Activated gamma-delta T cell treated with anti-CD3 and anti-CD28 coated beads, Interleukin-2, amount 50 U/mL, for 16 hours (primary cell): ENCODE data around the gene UBL4A.

Experiments used
- DNase-seq: peaks from one replicate; pipeline ENCODE4 v3.0.0-alpha.2; 2020; ENCODE audit warnings: low read depth

UBL4A gene

DNA sequence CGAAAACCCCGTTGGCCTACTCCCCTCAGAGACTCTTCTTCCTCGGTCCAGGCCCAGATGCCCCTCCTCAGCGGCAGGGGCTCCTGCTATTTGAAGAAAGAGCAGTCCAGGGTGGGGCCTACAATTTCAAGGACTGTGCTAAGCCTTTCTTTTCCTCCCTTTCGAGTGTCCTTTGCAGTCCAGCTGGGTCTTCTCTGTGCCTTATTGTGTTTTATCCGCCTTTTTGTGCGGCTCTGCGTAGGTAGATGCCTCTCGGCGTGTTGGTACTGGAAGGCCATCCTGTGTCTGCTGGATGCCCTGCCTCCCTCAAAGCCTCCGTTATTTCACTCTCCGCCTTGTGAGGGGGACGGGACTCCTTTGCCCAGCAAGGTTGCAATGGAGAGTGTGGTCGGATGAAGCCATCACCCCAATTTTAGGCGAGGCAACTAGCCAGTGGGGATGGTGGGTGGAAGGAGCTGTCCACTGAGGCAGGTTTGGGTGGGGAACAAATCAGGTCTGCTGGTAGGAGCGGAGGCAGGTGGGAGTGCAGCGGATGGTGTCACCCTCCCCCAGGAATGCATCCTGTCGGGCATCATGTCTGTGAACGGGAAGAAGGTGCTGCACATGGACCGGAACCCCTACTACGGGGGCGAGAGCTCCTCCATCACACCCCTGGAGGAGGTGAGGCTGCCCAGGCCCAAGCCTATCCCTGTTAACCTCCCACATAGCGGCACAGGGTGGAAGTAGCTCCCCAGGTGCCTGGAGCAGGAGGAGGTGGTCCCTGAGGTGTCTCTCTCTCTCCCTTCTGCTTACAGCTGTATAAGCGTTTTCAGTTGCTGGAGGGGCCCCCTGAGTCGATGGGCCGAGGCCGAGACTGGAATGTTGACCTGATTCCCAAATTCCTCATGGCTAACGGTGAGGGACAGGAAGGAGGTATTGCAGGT lies 48.2 kb downstream of the UBL4A start:
- no peak for DNase-seq

DNA sequence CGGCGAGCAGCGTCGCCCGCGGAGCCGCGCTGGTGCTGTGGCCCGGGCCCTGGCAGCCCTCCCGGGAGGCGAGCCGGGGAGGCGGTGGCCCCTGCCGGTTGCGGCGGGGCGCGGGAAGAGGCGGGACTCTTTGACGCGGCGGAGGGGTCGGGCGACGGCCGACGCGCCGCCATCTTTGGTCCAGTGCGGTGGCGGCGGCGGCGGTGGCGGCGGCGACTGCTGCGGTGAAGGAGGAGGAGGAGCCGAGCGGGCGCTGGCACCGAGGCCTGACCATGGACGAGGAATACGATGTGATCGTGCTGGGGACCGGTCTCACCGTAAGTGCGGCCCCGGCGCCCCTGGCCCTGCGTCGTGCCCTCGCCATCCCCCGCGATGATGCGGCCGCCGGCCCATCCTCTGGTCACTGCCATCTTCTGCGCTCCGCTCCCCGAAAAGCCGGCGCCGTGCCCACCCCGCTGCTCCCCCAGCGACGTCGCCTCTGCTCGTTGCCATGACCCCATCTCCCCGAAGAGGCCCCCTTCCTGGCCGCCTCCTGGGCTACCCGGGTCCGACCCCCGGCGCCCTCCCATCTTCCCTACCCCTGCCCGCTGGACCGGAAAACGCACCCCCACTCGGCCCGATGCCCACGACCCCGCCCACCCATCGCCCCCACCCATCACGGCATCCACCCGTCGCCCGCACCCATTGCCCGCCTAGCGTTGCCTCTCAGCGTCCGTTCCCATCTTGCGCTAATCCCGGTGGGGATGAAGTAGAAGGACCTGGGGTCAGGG lies 49.2 kb downstream of the UBL4A start, which contains the start of gene GDI1:
TSS of gene GDI1 (plus strand) at position 172 of the 770 bp plus-strand sequence. CDS start at position 273, 101 bp downstream.
- peak; percentile 29 for DNase-seq

DNA sequence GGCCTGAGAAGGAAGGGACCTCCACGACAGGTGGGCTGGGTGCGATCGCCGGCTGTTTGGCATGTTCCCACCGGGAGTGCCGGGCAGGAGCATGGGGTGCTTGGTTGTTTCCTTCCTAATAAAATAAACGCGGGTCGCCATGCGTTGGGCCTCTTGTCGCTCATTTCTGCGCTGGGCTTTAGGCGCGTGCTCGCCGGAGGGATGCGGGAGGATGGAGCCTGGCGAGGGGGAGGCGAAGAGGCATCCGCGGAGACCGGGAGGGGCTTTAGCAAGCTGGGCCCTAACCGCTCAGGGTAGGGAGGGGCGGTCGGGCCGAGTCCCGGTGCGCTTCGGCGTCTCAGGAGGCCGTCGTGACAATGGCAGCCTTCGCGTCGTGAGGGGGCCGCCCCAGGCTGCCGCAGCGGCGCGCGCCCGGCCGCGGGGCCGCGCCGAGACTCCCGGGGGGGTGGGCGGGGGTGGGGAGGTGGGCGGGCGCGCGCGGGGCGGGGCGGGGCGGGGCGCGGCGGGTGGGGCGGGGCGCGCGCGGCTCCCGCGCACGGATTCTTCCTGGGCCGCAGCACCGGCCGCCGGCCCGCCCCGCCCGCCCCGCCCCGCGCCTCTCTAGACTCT lies 49.9 kb downstream of the UBL4A start:
- peak; percentile 19 for DNase-seq

DNA sequence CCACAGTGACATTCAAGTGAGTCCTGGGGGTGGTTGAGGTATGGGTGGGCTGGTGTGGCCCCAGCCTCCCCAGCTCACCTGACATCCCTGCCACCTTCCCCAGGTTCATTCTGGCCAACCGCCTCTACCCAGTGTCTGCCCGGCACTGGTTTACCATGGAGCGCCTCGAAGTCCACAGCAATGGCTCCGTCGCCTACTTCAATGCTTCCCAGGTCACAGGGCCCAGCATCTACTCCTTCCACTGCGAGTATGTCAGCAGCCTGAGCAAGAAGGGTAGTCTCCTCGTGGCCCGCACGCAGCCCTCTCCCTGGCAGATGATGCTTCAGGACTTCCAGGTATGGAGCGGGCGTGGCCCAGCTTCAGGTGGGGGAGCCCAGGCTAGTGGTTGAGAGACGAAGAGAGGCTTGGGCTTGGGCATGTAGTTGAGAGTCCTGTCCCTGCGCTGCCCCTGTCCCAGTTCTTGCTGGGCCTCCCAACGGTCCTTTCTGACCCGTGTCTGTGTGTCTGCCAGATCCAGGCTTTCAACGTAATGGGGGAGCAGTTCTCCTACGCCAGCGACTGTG lies 51.2 kb downstream of the UBL4A start:
- DNase-seq = no peak

DNA sequence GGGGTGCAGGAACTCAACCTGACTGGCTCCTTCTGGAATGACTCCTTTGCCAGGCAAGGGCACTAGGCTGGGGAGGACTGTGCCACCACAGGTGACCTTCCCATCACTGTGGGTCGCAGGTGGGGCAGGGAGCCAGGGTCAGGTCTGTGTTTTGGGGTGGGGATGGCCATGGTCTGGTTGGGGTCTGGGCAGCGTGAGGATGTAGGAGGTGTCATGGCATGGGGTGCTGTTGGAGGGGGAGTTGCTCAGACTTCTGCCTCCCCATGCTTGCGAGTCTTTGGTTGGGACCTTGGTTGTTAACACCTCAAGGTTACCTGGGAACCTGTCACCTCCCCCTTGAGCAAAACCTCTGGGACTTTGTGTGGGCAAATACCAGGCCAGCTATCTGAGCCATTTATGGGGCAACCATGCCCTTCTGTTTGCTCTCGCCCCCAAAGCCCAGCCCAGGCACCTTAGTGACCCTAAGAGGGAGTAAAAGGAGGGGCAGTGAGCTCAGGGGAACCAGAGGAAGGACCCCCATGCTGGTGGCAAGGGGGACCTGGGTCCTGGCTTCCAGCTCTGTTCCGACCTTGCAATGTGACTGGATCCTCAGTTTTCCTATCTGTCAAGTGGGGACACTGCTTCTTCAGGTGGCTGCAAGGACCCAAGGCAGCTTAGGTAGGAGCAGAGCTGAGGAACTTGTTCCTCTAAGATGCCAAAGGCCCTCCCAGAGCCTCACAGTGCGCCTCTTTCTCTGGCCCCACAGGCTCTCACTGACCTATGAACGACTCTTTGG lies 51.8 kb downstream of the UBL4A start:
- no peak for DNase-seq
